Mucosa of stomach (tissue), 1 donor: ENCODE measurements around the gene SLIT3.

Experiments
- H3K27me3 ChIP-seq: one replicate; pipeline ENCODE4 v1.7.0; 2013; ENCODE audit warnings: mild to moderate bottlenecking, low read length; ENCODE audit not compliant: control insufficient read depth, insufficient read depth
- H3K36me3 ChIP-seq: one replicate; pipeline ENCODE4 v1.7.0; 2013; ENCODE audit warnings: low read length; ENCODE audit not compliant: control insufficient read depth, insufficient read depth
- H3K4me1 ChIP-seq: one replicate; pipeline ENCODE4 v1.7.0; 2013; ENCODE audit warnings: mild to moderate bottlenecking, low read length; ENCODE audit not compliant: control insufficient read depth, insufficient read depth
- H3K4me3 ChIP-seq: one replicate; pipeline ENCODE4 v1.7.0; 2013; ENCODE audit warnings: low read length
- H3K9ac ChIP-seq: one replicate; pipeline ENCODE4 v1.7.0; 2013; ENCODE audit warnings: mild to moderate bottlenecking, low read length, moderate library complexity
- H3K9me3 ChIP-seq: one replicate; pipeline ENCODE4 v1.7.0; 2013; ENCODE audit warnings: mild to moderate bottlenecking, low read length, moderate library complexity; ENCODE audit not compliant: control insufficient read depth
- donor health status: Pancreatic carcinoma.

The SLIT3 gene

GRCh38 chr5:168867241-168867640, 433.7 kb downstream of the SLIT3 start:
- Histone ChIP-seq H3K27me3 (no peaks in the 10 kb centered on the region), H3K9me3 (no peaks in the 10 kb centered on the region), H3K36me3 (no peaks in the 10 kb centered on the region), H3K9ac (no peak overlapping the region), H3K4me3 (no peak overlapping the region), H3K4me1 (no peaks in the 10 kb centered on the region)

- H3K9ac ChIP-seq, result no peak overlapping the region
- H3K4me3 ChIP-seq, result no peak overlapping the region
- no peaks in the 10 kb centered on the region for H3K27me3 ChIP-seq
- H3K36me3 ChIP-seq, result no peaks in the 10 kb centered on the region
- H3K4me1 ChIP-seq, result no peaks in the 10 kb centered on the region
- no peaks in the 10 kb centered on the region for H3K9me3 ChIP-seq
Measured at GRCh38 chr5:168865968-168866367, 435.0 kb downstream of the SLIT3 start.

- Histone ChIP-seq H3K36me3 (no peaks in the 10 kb centered on the region), H3K9me3 (no peaks in the 10 kb centered on the region), H3K9ac (no peak overlapping the region), H3K4me3 (no peak overlapping the region), H3K27me3 (no peaks in the 10 kb centered on the region), H3K4me1 (no peaks in the 10 kb centered on the region)
Measured at GRCh38 chr5:168863021-168863420, 437.9 kb downstream of the SLIT3 start.

GRCh38 chr5:168860503-168860902, 440.4 kb downstream of the SLIT3 start:
- Histone ChIP-seq H3K4me3 (no peak overlapping the region), H3K4me1 (no peaks in the 10 kb centered on the region), H3K27me3 (no peaks in the 10 kb centered on the region), H3K9me3 (no peaks in the 10 kb centered on the region), H3K36me3 (no peaks in the 10 kb centered on the region), H3K9ac (no peak overlapping the region)

GRCh38 chr5:168860081-168860480, 440.9 kb downstream of the SLIT3 start:
- Histone ChIP-seq H3K9me3 (no peaks in the 10 kb centered on the region), H3K4me1 (no peaks in the 10 kb centered on the region), H3K9ac (no peak overlapping the region)

GRCh38 chr5:168859471-168859870, 441.5 kb downstream of the SLIT3 start:
- Histone ChIP-seq H3K9ac (no peak overlapping the region), H3K27me3 (no peaks in the 10 kb centered on the region), H3K4me1 (no peaks in the 10 kb centered on the region), H3K9me3 (no peaks in the 10 kb centered on the region), H3K4me3 (no peak overlapping the region), H3K36me3 (no peaks in the 10 kb centered on the region)

More at GRCh38 chr5:168860081-168860480, 440.9 kb downstream of the SLIT3 start:
- H3K4me3 ChIP-seq, result no peak overlapping the region
- no peaks in the 10 kb centered on the region for H3K36me3 ChIP-seq
- H3K27me3 ChIP-seq, result no peaks in the 10 kb centered on the region

- Histone ChIP-seq H3K9me3 (no peaks in the 10 kb centered on the region), H3K4me3 (no peak overlapping the region), H3K36me3 (no peaks in the 10 kb centered on the region), H3K27me3 (no peaks in the 10 kb centered on the region), H3K9ac (no peak overlapping the region), H3K4me1 (no peaks in the 10 kb centered on the region)
Measured at GRCh38 chr5:168858994-168859393, 441.9 kb downstream of the SLIT3 start.

GRCh38 chr5:168858371-168858770, 442.6 kb downstream of the SLIT3 start:
- H3K36me3 ChIP-seq, result no peaks in the 10 kb centered on the region
- no peaks in the 10 kb centered on the region for H3K27me3 ChIP-seq
- H3K9ac ChIP-seq, result no peak overlapping the region
- no peak overlapping the region for H3K4me3 ChIP-seq
- H3K4me1 ChIP-seq, result no peaks in the 10 kb centered on the region
- no peaks in the 10 kb centered on the region for H3K9me3 ChIP-seq

GRCh38 chr5:168853972-168854371, 447.0 kb downstream of the SLIT3 start:
- Histone ChIP-seq H3K9ac (no peak overlapping the region), H3K4me3 (no peak overlapping the region), H3K27me3 (no peaks in the 10 kb centered on the region), H3K4me1 (no peaks in the 10 kb centered on the region), H3K36me3 (no peaks in the 10 kb centered on the region), H3K9me3 (no peaks in the 10 kb centered on the region)

- H3K4me3 ChIP-seq, result no peak overlapping the region
- no peaks in the 10 kb centered on the region for H3K4me1 ChIP-seq
- no peaks in the 10 kb centered on the region for H3K27me3 ChIP-seq
- no peaks in the 10 kb centered on the region for H3K36me3 ChIP-seq
- no peaks in the 10 kb centered on the region for H3K9me3 ChIP-seq
- H3K9ac ChIP-seq, result no peak overlapping the region
Measured at GRCh38 chr5:168852329-168852728, 448.6 kb downstream of the SLIT3 start.

- no peaks in the 10 kb centered on the region for H3K4me1 ChIP-seq
- H3K9ac ChIP-seq, result no peak overlapping the region
- H3K9me3 ChIP-seq, result no peaks in the 10 kb centered on the region
- H3K36me3 ChIP-seq, result no peaks in the 10 kb centered on the region
- no peaks in the 10 kb centered on the region for H3K27me3 ChIP-seq
- H3K4me3 ChIP-seq, result no peak overlapping the region
Measured at GRCh38 chr5:168851902-168852321, 449.0 kb downstream of the SLIT3 start.

- no peak overlapping the region for H3K4me3 ChIP-seq
- H3K9me3 ChIP-seq, result no peaks in the 10 kb centered on the region
- H3K36me3 ChIP-seq, result no peaks in the 10 kb centered on the region
- H3K27me3 ChIP-seq, result no peaks in the 10 kb centered on the region
- H3K4me1 ChIP-seq, result no peaks in the 10 kb centered on the region
- H3K9ac ChIP-seq, result no peak overlapping the region
Measured at GRCh38 chr5:168850683-168851082, 450.3 kb downstream of the SLIT3 start.

GRCh38 chr5:168848569-168848968, 452.4 kb downstream of the SLIT3 start:
- no peaks in the 10 kb centered on the region for H3K4me1 ChIP-seq
- no peak overlapping the region for H3K4me3 ChIP-seq
- H3K9ac ChIP-seq, result no peak overlapping the region
- no peaks in the 10 kb centered on the region for H3K36me3 ChIP-seq
- H3K27me3 ChIP-seq, result no peaks in the 10 kb centered on the region
- no peaks in the 10 kb centered on the region for H3K9me3 ChIP-seq
